Stimulated activated CD4-positive, alpha-beta T cell treated with anti-CD3 and anti-CD28 coated beads, TNF-alpha, amount 100 ng/mL, for 48 hours (primary cell): ENCODE measurements around the gene TP53AIP1.
"Not testable (repeated sequence)": the region's sequence is repeated elsewhere in the genome, so short reads cannot be mapped to it uniquely, and the experiment has no call there.

Source experiments
- DNase-seq, 3 donors: peaks; one replicate each; pipeline ENCODE4 v3.0.0-alpha.2; 2020; ENCODE audit warnings: low read depth in 3 of 3

Gene TP53AIP1

DNA sequence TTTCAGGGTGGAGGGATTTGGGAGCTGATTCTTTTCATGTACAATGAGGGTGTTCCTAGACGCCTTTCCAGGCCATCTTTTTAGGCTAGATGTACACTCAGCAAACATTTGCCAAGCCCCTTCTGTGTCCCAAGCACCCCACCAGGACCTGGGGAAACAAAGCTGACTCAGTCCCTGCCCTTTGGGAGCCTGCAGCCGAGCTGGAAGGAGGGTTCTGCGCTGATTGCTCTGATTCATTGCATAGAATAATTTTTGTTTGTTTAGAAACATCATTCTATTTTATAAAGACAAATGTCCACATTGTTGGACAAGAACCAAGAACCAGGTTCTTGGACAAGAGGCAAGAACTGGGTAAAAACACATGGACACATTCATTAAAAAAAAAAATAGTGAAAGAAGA, 16.7 kb downstream of the TP53AIP1 start:
- no peak for DNase-seq

- DNase-seq = no peak
Observed at GRCh38 chr11:128925250-128925600, 17.4 kb downstream of the TP53AIP1 start.

GRCh38 chr11:128924510-128925249, 18.0 kb downstream of the TP53AIP1 start:
- no peak for DNase-seq

DNA sequence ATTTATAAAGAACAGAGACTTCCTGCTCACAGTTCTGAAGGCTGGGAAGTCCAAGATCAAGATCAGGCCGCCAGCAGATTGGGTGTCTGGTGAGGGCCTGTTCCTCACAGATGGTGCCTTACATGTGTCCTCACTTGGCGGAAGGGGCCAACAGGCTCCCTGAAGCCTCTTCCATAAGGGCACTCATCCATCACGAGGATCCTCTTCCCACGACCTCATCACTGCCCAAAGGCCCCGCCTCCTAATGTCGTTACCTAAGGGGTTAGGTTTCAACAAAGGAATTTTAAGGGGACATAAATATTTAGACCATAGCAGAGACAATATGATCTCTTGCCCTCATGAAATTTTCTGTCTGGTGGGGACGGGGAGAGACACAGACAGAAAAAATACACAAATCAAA, 18.6 kb downstream of the TP53AIP1 start:
- no peak for DNase-seq

- no peak for DNase-seq
Observed at GRCh38 chr11:128921793-128922192, 20.9 kb downstream of the TP53AIP1 start.

DNA sequence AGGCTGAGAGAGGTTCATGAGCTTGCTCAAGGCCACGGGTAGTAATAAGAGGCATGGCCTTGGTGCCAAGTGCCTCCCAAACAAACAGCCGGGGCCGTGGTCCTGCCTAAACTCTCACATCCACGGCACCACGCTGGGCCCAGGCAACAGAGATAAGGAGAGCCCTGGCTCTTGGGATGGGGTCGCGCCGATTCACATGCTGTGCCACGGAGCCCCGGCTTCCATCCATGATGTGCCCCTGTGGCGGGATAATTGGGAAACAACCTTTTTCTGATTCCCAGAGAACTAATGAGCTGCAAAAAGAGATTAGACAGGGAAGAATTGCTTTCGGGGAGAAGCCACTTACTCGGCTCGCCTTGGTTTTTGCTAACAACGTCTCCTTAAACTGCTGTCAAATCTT, 22.0 kb downstream of the TP53AIP1 start:
- no peak for DNase-seq

DNA sequence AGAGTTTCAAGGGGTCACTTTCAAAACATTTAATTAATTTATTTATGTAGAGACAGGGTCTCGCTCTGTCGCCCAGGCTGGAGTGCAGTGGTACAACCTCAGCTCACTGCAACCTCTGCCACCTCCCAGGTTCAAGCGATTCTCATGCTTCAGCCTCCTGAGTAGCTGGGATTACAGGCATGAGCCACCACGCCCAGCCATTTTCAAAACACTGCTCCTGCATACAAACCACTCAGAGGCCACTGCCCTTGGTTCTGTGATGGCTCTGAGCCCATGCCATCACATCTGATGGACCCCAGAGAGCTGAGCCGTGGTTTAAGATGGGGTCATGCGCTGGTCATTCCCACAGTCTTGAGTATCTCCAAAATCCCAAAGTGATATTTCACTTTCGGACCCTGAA, 23.0 kb downstream of the TP53AIP1 start:
- not testable (repeated sequence) for DNase-seq

DNA sequence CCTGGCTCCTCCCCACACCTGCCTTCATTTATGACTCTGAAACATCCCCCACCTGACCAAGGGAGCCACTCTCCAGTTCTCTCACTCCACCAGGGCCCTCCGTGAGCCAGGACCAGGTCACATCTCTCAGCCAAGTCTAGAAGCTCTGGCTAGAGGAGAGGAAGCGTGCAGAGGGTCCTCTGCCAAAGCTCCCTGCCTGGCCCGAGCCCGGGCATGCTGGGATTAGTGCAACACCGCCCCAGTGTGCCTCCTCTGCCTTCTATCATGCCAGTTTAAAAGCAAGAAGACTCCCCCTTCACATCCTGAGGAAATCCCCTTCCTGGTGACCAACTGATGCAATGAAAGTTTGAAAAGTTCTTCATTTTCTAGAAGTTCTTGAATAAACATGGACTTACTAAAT, 23.5 kb downstream of the TP53AIP1 start:
- no peak for DNase-seq

GRCh38 chr11:128917144-128917724, 25.4 kb downstream of the TP53AIP1 start:
- no peak for DNase-seq

- no peak for DNase-seq
Observed at GRCh38 chr11:128916681-128917080, 26.0 kb downstream of the TP53AIP1 start.

- no peak for DNase-seq
Observed at GRCh38 chr11:128916037-128916572, 26.6 kb downstream of the TP53AIP1 start.

- no peak for DNase-seq
Observed at GRCh38 chr11:128915149-128915521, 27.5 kb downstream of the TP53AIP1 start.

- no peak for DNase-seq
Observed at GRCh38 chr11:128914216-128915148, 28.2 kb downstream of the TP53AIP1 start.

- DNase-seq = no peak
Observed at GRCh38 chr11:128913806-128914205, 28.9 kb downstream of the TP53AIP1 start.

- no peak for DNase-seq
Observed at GRCh38 chr11:128911701-128912100, 31.0 kb downstream of the TP53AIP1 start.

- no peak for DNase-seq
Observed at GRCh38 chr11:128911239-128911638, 31.4 kb downstream of the TP53AIP1 start.

DNA sequence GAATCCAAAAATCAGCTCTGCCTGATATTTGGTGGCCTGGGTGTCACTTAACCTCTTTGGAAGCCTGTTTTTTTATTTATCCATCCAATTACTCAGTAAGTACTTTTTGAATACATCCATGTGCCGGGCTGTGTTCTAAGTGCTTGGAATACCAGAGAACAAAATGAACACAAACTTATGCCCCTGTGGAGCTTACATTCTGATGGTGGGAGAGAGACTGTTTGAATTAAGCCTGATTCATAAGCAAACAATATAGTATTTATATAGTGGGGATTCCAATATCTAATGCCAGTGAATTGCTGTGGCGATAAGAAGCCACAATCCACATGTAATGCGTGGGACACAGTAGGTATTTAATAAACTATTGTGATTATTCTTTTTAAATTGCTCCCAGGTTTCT, 32.1 kb downstream of the TP53AIP1 start:
- DNase-seq = no peak

DNA sequence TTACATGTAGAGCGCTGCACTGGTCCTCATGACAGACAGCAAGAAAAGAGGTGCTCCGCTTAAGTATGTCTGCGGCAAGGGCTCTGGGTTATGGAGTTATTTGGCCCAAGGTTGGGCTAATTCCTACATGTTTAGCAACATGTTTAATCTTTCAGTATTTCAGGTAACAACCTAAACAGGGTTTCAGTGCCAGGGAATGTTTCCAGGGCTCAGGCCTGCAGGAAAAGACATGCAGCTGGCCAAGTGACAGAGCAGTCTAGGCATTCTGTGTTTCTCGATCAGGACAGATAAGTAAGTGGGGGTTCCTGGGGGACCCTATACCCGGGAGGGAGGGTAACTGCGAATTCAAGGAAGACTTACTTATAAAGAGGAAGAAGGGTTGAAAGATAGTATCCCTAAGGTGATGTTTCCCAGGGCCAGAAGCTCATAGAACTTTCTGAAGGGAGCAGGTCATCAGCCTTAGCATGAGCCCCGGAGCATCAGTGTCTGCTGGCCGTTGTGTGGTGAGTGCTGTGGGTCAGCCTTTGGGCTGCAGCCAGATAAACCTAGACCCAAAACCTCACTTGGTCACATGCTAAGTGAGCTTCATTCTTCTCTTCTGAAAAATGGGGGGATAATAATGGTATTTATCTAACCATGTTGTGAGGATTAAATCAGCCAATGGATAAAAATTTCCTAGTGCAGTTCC, 33.1 kb downstream of the TP53AIP1 start:
- DNase-seq = no peak

- DNase-seq = no peak
Observed at GRCh38 chr11:128908391-128909246, 34.1 kb downstream of the TP53AIP1 start.

- DNase-seq = no peak
Observed at GRCh38 chr11:128907585-128907984, 35.1 kb downstream of the TP53AIP1 start.
